ENCODE data around the gene KIAA1755. TPM values are rescaled to one million over a fixed set of nuclear protein-coding genes. Genes with fewer than 3 reads are reported as not detected.

Gene KIAA1755
- total RNA-seq, 4 donors from 2014 or later = 12.0 to 36.3 (median 23.1) TPM

- no peaks in the 10 kb centered on the region for H3K9me3 ChIP-seq
- no peak for DNase-seq (ENCODE audit: low spot score in 2 of 2)
- H3K36me3 ChIP-seq = no peaks in the 10 kb centered on the region
- 87 to 91% methylated on average over 6 of the region's 6 CpGs for WGBS, 2 donors
- TF ChIP-seq CTCF (IDR thresholded peaks at IDR 0.05) (no peak), EP300 (IDR thresholded peaks at IDR 0.05) (no peak), POLR2A (IDR thresholded peaks at IDR 0.05) (no peak)
- H3K4me3 ChIP-seq = no peak overlapping the region
- no peaks in the 10 kb centered on the region for H3K27me3 ChIP-seq
- peaks cover 0 to 25% (median 5%) of the 10 kb centered on the region in 4 donors for H3K4me1 ChIP-seq
- H3K27ac ChIP-seq = no peak overlapping the region
Measured at GRCh38 chr20:38306379-38306778, 45.8 kb upstream of the KIAA1755 start.

GRCh38 chr20:38305541-38305940 lies 45.0 kb upstream of the KIAA1755 start:
- Histone ChIP-seq H3K4me3 (no peak overlapping the region), H3K9me3 (no peaks in the 10 kb centered on the region), H3K27me3 (no peaks in the 10 kb centered on the region), H3K4me1 (peaks cover 0 to 25% (median 5%) of the 10 kb centered on the region in 4 donors), H3K36me3 (no peaks in the 10 kb centered on the region), H3K27ac (no peak overlapping the region)
- no peak for TF ChIP-seq EP300 (IDR thresholded peaks at IDR 0.05)
- no peak for TF ChIP-seq CTCF (IDR thresholded peaks at IDR 0.05)
- no peak for TF ChIP-seq POLR2A (IDR thresholded peaks at IDR 0.05)
- DNase-seq (ENCODE audit: low spot score in 2 of 2) = no peak
- 93 to 94% methylated on average over 4 of the region's 4 CpGs for WGBS, 2 donors

- 51 to 57% methylated on average over 8 of the region's 8 CpGs for WGBS, 2 donors
- H3K27ac ChIP-seq = no peak overlapping the region
- no peak for DNase-seq (ENCODE audit: low spot score in 2 of 2)
Measured at GRCh38 chr20:38304845-38305447, 44.4 kb upstream of the KIAA1755 start.

GRCh38 chr20:38303908-38304379 lies 43.4 kb upstream of the KIAA1755 start, which contains the start of gene BPI:
BPI (plus strand) TSS chr20:38304156; CDS start chr20:38304224, 68 bp downstream.
- Histone ChIP-seq H3K27me3 (no peaks in the 10 kb centered on the region), H3K9me3 (no peaks in the 10 kb centered on the region), H3K36me3 (no peaks in the 10 kb centered on the region), H3K27ac (peak within 1 kb of the TSS in 1 of 4 donors; percentile 5), H3K4me1 (peaks cover 0 to 35% (median 12%) of the 10 kb centered on the region in 4 donors), H3K4me3 (no peak within 1 kb of the TSS)
- TF ChIP-seq EP300 (IDR thresholded peaks at IDR 0.05) (peak in 1 of 2 donors; percentile 23), CTCF (IDR thresholded peaks at IDR 0.05) (no peak)
- 53 to 67% methylated on average over 21 of the region's 21 CpGs for WGBS, 2 donors
- peak in 1 of 2 donors; percentile 33 for DNase-seq (ENCODE audit: low spot score in 2 of 2)

More at GRCh38 chr20:38304845-38305447, 44.4 kb upstream of the KIAA1755 start:
- H3K36me3 ChIP-seq = no peaks in the 10 kb centered on the region
- H3K4me1 ChIP-seq = peaks cover 0 to 25% (median 5%) of the 10 kb centered on the region in 4 donors
- H3K4me3 ChIP-seq = no peak overlapping the region
- no peak for TF ChIP-seq EP300 (IDR thresholded peaks at IDR 0.05)
- no peak for TF ChIP-seq POLR2A (IDR thresholded peaks at IDR 0.05)
- TF ChIP-seq CTCF (IDR thresholded peaks at IDR 0.05) = peak; percentile 24 to 49 (median 30)
- H3K9me3 ChIP-seq = no peaks in the 10 kb centered on the region
- H3K27me3 ChIP-seq = no peaks in the 10 kb centered on the region

- 38 to 50% methylated on average over 11 of the region's 11 CpGs for WGBS, 2 donors
Measured at GRCh38 chr20:38302786-38303185, 42.3 kb upstream of the KIAA1755 start.

More at GRCh38 chr20:38302786-38303185, 42.3 kb upstream of the KIAA1755 start:
- no peaks in the 10 kb centered on the region for H3K27me3 ChIP-seq
- H3K36me3 ChIP-seq = no peaks in the 10 kb centered on the region
- no peak for DNase-seq (ENCODE audit: low spot score in 2 of 2)
- H3K9me3 ChIP-seq = no peaks in the 10 kb centered on the region
- no peak overlapping the region for H3K4me3 ChIP-seq
- no peak overlapping the region for H3K27ac ChIP-seq
- no peak for TF ChIP-seq EP300 (IDR thresholded peaks at IDR 0.05)
- TF ChIP-seq POLR2A (IDR thresholded peaks at IDR 0.05) = no peak
- TF ChIP-seq CTCF (IDR thresholded peaks at IDR 0.05) = no peak
- peaks cover 0 to 45% (median 17%) of the 10 kb centered on the region in 4 donors for H3K4me1 ChIP-seq

Measured in tibial nerve (tissue), 4 donors.